Stimulated activated CD8-positive, alpha-beta memory T cell treated with anti-CD3 and anti-CD28 coated beads, Interleukin-4, amount 100 ng/mL, for 48 hours (primary cell): ENCODE results near the gene GATAD2A.
A peak's percentile ranks its signal among the peaks of the same experiment; 100 is the strongest.
"Not testable (repeated sequence)": the region's sequence is repeated elsewhere in the genome, so short reads cannot be mapped to it uniquely, and the experiment has no call there.

Experiments
- DNase-seq: peaks from one replicate; pipeline ENCODE4 v3.0.0-alpha.2; 2020

The GATAD2A gene

GRCh38 chr19:19404879-19405860 lies at the start of gene GATAD2A:
GATAD2A (plus strand) TSS chr19:19405675; CDS start chr19:19465346, 59,671 bp downstream.
- peak; percentile 96 for DNase-seq

GRCh38 chr19:19356500-19356899 lies 49.0 kb upstream of the GATAD2A start:
- no peak for DNase-seq

- DNase-seq = no peak
Observed at GRCh38 chr19:19356901-19357566, 48.4 kb upstream of the GATAD2A start.

- DNase-seq = peak; percentile 85
Observed at GRCh38 chr19:19361075-19361594, 44.3 kb upstream of the GATAD2A start.

DNA sequence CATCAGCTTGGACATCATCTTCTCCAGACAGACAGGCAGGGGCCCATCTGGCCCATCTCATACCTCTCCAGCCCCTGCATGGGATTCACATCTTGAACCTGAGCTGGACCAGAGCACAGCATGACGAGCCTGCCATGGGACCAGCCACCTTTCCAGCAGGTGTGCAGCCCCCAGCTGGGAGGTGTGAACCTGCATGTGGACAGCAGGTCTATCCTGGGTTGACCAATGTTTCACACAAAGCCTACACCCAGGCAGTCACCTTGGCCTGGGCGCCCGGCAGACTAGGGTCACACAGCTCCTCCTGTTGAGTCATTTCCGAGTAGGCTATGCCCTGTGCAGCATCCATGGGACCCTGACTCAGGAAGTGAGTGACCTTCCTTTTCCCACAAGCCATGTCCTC lies 43.4 kb upstream of the GATAD2A start:
- DNase-seq = no peak

DNA sequence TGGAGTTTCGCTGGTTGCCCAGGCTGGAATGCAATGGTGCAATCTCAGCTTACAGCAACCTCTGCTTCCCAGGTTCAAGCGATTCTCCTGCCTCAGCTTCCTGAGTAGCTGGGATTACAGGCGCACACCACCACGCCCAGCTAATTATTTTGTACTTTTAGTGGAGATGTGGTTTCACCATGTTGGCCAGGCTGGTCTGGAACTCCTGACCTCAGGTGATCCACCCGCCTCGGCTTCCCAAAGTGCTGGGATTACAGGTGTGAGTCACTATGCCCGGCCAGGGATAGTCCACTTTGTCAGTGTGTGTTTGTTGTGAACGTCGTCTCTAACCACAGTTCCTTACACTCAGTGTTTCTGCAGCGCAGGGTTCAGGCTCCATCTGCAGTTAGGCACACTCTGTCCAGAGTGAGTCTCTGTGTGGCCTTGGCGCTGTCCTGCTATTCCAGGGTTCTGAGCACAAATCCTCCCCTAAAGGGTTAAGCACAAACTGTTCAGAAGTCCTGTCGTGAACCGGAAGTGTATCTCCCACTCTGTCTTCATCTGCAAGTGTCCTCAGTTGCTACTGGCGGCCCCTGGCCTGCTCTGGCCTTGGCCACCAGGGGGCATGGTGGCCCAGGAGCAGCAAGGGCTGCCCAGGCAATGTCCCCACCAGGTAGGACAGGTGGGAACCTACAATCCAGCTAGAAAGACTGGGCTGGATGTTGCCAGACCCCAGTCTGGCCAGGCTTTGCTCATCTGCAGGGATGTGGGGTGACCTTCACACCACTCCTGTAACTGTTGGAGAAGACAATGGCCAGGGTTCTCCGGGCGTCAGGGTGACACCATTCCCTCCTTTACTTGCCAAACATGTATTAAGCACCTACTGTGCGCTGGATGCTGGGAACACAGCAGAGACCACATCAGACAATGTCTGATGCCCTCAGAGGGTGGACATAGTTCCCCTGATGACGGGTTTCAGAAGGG lies 38.8 kb upstream of the GATAD2A start:
- DNase-seq = peak; percentile 79

GRCh38 chr19:19368087-19368486 lies 37.4 kb upstream of the GATAD2A start:
- no peak for DNase-seq

DNA sequence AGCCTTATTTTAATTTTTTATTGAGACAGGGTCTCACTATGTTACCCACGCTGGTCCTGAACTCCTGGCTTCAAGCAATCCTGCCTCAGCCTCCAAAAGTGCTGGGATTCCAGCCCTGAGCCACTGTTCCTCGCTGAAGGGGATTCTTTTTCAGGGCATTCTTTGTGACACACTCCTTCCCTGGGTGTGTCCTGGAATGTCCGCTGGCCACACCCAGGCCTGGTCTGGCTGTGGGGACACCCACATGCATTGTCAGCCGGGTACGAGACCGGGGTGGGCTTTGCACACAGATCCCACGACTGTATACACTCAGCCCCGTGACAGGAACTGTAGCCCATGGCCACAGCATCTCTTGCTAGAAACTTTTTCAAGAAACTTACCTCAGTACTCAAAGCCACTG lies 34.4 kb upstream of the GATAD2A start:
- no peak for DNase-seq

GRCh38 chr19:19372656-19373416 lies 32.6 kb upstream of the GATAD2A start:
- DNase-seq = peak; percentile 50

- no peak for DNase-seq
Observed at GRCh38 chr19:19379527-19379926, 25.9 kb upstream of the GATAD2A start.

GRCh38 chr19:19380316-19380715 lies 25.2 kb upstream of the GATAD2A start:
- not testable (repeated sequence) for DNase-seq

GRCh38 chr19:19381007-19381926 lies 24.2 kb upstream of the GATAD2A start:
- no peak for DNase-seq

- DNase-seq = no peak
Observed at GRCh38 chr19:19382118-19382517, 23.4 kb upstream of the GATAD2A start.

- DNase-seq = no peak
Observed at GRCh38 chr19:19384486-19384885, 21.0 kb upstream of the GATAD2A start.

DNA sequence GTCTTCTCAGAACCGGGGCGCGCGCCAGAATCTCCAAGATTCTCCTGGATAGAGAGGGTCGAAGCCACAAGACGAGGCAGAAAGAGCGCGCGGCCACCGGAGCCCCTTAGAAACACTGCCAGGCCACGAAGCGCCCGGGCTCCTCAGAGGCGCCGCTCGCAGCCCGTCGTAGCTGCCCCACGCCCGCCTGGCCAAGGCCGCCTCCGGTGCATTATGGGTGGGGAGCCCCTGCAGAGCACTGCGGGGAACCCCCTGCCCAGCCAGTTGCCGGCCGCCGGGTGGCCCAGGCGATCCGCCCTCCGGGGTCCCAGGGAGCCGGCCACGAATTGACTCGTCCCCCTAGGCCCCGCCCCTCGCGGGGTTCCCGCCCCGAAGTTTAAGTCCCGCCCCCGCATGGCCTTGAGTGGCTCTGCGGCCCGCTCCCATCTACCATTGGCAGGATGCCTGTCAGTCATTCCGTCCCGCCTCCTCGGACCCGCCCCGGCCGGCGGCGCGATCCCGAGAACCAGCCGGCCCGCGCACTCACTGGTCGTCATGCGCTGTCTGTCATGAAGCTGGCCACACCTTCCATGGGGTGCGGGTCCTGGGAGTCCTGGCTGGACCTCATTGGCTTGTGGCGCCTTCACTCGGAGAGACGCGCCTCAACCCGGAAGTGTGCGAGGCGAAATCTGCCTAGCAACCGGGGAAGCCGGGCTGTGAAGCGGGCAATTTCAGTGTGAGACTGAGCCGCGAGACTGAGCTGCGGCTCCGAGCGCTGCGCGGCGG lies 20.2 kb upstream of the GATAD2A start:
- DNase-seq = peak; percentile 100

- DNase-seq = peak; percentile 69
Observed at GRCh38 chr19:19385896-19386869, 19.3 kb upstream of the GATAD2A start.

DNA sequence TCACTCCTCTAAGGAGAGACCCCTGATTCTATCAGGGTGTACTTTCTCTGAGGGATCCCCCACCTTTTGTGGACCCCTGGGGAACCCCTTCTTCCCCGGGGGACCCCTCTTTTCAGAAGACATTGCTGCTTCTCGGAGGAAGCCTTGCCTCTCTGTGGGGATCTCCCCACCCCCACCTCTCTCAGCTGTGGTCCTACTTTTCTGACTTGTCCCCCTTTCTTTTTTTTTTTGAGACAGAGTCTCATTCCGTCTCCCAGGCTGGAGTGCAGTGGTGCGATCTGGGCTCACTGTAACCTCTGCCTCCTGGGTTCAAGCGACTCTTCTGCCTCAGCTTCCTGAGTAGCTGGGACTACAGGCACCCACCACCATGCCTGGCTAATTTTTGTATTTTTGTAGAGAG lies 18.4 kb upstream of the GATAD2A start:
- no peak for DNase-seq
